WI38 (cell line): Measurements from ENCODE around the gene TWIST2.
A peak's percentile ranks its signal among the peaks of the same experiment; 100 is the strongest.

Experiments
- H3K4me3 ChIP-seq: 2 replicates; pipeline ENCODE4 v1.5.1; 2011; ENCODE audit warnings: low read depth, mild to moderate bottlenecking, control low read depth, low read length
- TF ChIP-seq, protein P1 (sequence below): IDR thresholded peaks from 2 replicates; pipeline ENCODE4 v1.5.1; 2012; ENCODE audit warnings: low read depth, mild to moderate bottlenecking, control low read depth, low read length

TWIST2 gene

DNA sequence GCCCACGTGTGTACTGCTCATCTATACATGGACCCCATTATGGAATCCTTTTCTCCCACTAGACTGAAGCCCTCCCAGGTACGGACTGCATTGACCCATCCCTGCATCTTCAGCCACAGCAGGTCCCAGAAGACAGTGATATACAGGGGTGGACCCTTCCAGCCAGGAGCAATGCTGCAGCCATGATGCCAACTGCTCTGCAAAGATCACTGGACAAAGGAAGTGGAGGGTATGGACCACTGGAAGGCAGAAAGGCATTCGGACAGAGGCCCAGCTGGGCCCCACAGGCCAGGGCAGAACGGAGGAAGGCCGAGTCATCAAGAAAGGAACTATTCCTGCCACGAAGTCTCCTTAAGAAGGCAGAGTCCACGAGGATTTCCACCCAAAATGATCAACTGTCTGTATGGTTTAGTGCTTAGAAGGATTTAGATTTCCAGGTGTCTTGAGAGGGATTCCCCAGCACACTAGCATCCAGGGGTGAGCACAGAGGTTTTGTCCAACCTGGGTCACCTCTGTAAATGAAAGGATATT, 93.4 kb downstream of the TWIST2 start:
- TF ChIP-seq, protein P1, sequence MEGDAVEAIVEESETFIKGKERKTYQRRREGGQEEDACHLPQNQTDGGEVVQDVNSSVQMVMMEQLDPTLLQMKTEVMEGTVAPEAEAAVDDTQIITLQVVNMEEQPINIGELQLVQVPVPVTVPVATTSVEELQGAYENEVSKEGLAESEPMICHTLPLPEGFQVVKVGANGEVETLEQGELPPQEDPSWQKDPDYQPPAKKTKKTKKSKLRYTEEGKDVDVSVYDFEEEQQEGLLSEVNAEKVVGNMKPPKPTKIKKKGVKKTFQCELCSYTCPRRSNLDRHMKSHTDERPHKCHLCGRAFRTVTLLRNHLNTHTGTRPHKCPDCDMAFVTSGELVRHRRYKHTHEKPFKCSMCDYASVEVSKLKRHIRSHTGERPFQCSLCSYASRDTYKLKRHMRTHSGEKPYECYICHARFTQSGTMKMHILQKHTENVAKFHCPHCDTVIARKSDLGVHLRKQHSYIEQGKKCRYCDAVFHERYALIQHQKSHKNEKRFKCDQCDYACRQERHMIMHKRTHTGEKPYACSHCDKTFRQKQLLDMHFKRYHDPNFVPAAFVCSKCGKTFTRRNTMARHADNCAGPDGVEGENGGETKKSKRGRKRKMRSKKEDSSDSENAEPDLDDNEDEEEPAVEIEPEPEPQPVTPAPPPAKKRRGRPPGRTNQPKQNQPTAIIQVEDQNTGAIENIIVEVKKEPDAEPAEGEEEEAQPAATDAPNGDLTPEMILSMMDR, result no peak
- no peak overlapping the region for H3K4me3 ChIP-seq

- TF ChIP-seq, protein P1, result no peak
- H3K4me3 ChIP-seq, result no peak overlapping the region
Observed at GRCh38 chr2:238942080-238942725, 94.3 kb downstream of the TWIST2 start.

DNA sequence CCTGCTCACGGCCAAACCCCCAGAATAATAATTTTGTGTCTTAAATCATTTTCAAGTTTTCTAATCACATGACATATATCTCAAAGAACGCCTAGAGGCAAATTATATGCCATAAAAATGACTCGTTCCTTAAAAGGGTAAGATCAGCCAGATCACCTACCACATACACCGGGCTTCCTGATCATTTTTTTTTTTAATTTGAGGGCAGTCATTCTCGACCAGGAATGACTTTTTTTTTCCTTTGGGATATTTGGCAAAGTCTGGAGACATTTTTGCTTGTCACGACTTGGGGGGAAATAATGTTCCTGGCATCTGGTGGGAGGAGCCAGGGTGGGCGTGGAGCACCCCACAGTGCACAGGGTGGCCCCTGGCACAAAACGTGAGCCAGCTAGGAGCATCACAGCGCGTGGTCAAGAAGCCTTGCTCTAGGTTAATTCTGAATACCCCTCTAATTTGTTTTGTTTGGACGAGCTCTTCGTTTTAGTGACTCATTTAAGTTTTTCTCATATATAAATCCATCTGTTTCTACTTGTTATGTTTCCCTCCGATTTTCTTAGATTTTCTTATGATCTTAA, 94.9 kb downstream of the TWIST2 start:
- H3K4me3 ChIP-seq, result no peak overlapping the region
- TF ChIP-seq, protein P1, result no peak

DNA sequence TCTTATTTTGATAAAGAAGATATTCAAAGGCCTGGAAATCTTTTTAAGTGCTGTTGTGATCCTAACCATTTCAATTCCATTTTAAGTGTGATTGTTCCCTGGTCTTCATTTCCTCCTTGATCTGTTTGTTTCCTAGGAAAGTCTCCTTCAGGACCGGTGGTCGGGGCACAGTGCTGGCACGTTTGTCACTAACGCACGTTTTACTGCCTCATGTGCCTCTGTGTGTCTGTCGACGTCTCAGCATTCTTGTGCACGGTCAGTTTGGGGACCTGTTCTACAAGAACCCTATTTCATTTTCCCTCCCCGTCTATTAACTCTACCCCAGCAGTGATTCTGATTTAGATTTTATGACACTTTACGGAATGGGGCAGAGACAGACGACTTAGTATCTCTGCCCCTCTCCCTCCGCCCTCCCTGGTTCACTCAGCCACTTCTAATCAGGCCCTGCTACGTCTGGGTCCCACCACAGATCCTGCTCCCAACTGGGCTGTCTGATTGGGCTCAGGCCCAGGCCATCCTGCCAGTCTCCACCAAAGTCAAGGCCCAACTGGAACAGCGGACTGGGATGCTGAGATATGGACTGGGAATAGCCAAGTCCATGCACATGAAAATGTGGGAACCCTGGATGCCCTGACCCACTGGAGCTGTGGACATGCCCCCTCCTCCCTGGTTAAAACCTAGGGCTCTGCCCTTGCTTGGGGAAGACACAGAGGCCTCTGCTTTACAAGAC, 95.6 kb downstream of the TWIST2 start:
- no peak overlapping the region for H3K4me3 ChIP-seq
- TF ChIP-seq, protein P1, result no peak

DNA sequence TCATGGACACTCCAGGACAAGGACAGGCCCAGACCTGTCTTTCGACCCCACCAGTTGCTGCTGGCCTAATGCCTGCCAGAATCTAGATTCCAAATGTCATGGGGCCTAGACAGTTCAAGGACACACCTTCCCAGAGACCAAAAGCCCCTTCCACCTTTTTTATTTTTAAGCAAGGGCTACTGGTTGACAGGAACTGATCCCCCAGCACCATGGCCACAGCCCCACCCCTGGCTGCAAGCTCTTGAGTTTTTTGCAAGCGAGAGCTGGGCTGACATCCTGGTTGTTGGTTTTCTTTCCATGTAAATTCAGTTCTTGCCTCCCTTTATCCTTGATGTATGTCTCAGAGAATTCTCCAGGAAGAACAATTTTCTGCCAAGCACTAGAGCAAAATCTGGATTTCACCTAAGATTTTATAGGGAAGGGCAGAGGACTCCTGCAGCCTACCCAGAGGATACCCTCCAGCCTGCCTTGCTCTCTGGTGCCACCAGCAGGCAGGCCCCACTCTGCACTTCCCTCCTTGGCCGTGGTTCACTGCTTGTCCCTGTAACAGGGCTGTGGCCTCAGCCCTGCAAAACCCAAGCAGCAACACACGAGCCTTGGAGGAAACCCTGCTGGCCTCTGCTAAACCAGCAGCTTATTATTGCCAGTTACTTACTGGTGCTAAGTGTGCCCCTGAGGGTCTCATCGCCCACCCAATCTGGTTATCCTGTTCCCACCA, 97.7 kb downstream of the TWIST2 start:
- no peak overlapping the region for H3K4me3 ChIP-seq
- TF ChIP-seq, protein P1, result peak; percentile 72

GRCh38 chr2:238946318-238947242, 98.7 kb downstream of the TWIST2 start:
- TF ChIP-seq, protein P1, result no peak
- no peak overlapping the region for H3K4me3 ChIP-seq
